Measurements from ENCODE around the gene TCOF1. TPM values are rescaled to one million over a fixed set of nuclear protein-coding genes. Genes with fewer than 3 reads are reported as not detected.
"Not testable (repeated sequence)": the region's sequence is repeated elsewhere in the genome, so short reads cannot be mapped to it uniquely, and the experiment has no call there.

Gene TCOF1
- total RNA-seq, 1 donor from 2014 or later, result 9.4 TPM

DNA sequence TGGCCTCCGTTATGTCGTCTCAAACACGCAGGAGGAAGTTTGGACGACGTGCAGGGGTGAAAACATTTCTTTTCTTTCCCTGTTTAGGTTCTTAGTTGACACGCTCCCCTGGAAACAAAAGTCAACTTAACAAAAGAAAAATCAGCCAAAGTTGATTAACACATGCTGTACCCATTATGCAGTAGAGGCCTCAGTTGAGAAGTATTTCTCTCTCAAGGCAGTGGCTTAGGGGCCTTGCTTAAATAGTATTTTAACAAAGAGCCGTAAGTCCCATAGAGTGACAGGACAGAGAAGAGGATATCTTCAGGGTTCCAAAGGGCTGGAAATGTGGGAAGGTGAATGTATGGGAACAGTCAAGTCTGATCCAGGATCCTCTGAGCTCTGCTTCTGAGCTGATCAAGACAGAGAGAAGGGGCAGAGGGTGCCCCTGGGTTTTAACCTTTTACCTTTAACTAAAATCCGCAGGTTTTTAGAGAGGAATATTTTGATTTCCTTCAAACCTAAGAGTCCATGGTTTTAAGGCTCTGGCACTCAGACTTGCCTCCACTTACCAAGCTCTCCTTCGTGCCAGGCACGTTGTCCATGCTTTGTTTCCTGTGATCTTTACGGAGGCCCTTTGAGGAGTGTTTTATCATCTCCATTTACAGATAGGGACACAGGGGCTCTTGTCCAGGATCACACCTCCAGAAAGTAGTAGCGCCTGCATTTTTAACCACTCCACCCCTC, 55.8 kb downstream of the TCOF1 start:
- DNase-seq (ENCODE audit: low spot score in 2 of 2) (no peak), FAIRE-seq (no peak)

- not testable (repeated sequence) for FAIRE-seq
These were observed 56.6 kb downstream of the TCOF1 start for GRCh38 chr5:150413902-150414790.

DNA sequence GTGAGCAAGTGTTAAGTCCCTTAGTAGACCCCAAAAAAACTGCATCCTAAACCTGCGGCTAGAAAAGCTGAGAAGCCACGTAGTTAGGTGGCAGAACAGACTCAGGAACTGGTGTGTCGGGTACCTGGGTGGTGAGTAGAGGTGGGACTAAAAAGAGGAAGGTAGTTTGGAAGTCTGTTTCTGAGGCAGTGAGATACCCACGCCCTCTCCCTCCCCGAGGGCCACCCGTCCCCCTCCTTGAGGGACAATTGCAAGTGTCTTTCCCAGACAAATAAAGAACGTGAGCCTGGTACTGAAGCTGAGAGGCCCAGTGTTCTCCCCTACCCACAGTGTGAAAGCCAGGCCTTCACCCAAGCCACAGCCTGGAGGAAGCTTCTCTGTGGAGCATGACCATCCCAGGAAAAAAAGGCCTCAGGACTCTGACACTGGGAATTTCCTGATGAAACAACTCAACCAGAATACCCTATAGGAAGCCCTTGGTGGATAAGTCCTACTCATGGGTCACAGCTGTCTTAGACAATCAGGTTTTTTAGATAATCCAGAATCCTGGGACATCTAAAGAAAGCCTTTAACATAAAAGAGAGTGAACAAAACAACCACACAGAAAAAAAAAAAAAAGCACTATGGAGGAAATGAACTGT, 62.3 kb downstream of the TCOF1 start:
- FAIRE-seq, result no peak
- no peak for DNase-seq (ENCODE audit: low spot score in 2 of 2)

More at GRCh38 chr5:150413902-150414790, 56.6 kb downstream of the TCOF1 start:
- DNase-seq (ENCODE audit: low spot score in 2 of 2), result not testable (repeated sequence)

DNA sequence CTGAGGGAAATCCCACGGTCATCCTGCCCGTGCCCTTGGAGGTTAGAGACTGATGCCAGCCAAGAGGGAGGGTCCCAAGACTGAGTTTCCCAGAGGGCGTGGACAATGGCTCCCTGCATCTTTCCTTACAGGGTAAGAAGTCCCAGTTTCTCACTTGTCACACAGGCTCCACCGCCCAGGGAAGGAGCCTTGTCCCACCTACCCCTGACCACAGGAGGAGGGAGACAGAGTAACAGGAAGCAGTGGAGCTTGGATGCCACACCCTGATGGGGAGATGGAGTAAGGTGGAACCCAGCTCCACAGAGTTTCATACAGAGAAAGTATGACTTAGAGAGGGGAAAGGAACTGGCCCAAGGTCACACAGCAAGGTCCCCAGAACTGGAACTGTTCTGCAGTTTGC, 64.6 kb downstream of the TCOF1 start:
- DNase-seq (ENCODE audit: low spot score in 2 of 2) (no peak), FAIRE-seq (no peak)

DNA sequence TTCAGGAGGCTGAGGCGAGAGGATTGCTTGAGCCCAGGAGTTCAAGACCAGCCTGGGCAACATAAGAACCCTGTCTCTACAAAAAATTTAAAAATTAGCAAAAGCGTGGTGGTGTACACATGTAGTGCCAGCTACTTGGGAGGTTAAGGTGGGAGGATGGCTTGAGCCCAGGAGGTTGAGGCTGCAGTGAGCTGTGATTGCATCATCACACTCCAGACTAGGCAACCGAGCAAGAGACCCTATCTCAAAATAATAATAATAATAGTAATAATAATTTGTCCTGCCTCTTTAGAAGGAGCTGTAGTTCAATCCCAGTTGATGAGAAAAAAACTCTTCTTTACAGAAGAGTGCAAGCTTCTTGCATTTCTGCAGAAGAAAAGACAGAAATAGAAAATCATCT, 65.3 kb downstream of the TCOF1 start:
- DNase-seq (ENCODE audit: low spot score in 2 of 2) (no peak), FAIRE-seq (no peak)

- peak; percentile 85 for FAIRE-seq
- not testable (repeated sequence) for DNase-seq (ENCODE audit: low spot score in 2 of 2)
These were observed 68.7 kb downstream of the TCOF1 start for GRCh38 chr5:150426165-150426564.

DNA sequence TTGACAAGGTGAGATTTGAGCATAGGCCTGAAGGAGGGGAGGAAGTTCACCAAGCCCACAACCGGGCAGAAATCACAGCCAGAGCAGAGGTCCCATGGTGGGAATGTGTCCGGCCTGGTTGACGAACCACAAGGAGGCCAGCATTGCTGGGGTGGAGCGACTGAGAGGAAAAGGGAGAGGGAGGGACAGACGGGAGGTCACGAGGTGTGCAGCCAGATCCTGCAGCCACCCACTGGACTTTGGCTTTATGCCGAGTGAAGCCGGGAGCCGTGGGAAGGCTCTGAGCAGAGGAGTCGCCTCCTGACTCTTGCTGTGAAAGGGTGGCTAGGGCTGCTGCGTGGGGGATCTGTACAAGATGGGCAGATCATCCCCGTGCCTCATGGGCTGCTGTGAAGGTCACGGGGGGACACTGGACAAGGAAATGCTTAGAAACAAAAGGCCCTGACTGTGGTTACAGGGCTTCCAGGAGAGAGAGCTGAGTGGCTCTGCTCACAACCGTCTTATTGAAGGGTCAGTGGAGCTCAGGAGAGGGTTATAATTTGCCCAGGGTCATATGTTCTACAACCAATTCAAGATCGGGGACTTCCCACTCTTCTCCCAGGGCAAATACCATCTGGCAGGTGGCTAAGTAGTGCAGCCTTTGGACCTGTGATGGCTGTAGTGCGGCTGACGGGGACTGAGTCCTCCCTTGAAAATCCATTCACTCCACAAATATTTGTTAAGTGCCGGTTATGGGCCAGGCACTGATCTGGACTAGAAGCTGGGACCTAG, 70.8 kb downstream of the TCOF1 start:
- FAIRE-seq, result no peak
- DNase-seq (ENCODE audit: low spot score in 2 of 2), result peak in 1 of 2 donors; percentile 48

GRCh38 chr5:150428978-150429377, 71.5 kb downstream of the TCOF1 start:
- no peak for DNase-seq (ENCODE audit: low spot score in 2 of 2)
- no peak for FAIRE-seq

DNA sequence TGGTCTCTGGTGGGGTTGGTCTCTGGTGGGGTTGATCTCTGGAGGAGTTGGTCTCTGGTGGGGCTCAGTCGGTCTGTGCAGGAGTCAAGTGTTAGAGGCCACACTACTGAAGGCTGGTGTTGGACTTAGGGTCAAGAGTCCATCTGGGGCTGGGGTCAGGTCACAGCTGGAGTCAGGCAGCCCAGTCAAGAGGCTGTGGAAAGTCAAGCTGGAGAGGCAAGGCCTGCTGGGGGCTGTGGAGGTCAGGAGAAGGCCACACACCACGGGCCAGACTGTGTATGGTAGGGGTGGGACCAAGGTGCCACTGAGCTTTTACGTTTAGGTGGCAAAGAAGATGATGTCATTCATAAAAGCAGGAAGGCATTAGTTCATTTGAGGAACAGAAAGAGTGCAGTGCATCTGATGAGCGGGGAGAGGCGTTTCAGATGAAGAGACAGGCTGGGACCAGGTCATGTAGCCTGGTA, 71.9 kb downstream of the TCOF1 start:
- FAIRE-seq, result no peak

GRCh38 chr5:150431048-150431447, 73.6 kb downstream of the TCOF1 start:
- no peak for FAIRE-seq
- no peak for DNase-seq (ENCODE audit: low spot score in 2 of 2)

More for the DNA sequence above, 71.9 kb downstream of the TCOF1 start:
- no peak for DNase-seq (ENCODE audit: low spot score in 2 of 2)

DNA sequence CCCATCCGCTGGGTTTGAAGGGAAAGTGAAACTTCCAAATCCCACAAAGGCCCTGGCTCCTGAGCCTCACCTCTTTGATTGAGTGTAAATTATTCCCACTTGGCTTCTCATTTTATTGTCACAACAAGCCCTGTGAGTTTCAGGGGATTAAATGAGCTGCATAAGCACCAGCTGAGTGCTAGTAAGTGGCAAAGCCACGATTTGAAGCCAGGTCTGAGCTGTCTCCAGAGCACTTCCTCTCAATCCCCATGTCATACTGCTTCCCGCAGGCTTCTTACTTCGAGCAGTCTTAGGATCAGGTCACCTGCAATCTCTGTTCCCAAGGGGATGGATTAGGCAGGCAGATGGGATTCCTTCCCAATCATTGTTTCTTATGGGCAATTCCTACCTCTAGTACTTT, 74.1 kb downstream of the TCOF1 start:
- DNase-seq (ENCODE audit: low spot score in 2 of 2), result no peak
- FAIRE-seq, result no peak

DNA sequence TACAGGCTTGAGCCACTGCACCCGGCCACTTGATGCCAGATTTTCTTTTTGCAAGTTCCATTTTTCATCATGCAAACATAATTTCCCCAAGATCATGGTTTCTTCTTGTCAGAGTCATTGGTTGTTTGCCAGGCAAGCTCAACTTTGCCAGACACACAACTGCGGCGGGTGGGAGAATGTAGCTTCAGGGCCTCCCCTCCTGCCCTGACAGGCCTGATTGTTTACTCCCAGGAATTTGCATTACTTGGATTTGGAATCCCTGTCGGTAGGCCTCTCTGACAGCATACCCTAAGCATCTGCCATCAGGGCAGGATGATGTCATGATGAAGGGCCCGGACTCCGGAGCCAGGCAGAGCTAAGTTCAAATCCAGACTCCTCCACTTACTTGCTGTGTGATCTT, 77.0 kb downstream of the TCOF1 start:
- DNase-seq (ENCODE audit: low spot score in 2 of 2), result no peak
- FAIRE-seq, result no peak

DNA sequence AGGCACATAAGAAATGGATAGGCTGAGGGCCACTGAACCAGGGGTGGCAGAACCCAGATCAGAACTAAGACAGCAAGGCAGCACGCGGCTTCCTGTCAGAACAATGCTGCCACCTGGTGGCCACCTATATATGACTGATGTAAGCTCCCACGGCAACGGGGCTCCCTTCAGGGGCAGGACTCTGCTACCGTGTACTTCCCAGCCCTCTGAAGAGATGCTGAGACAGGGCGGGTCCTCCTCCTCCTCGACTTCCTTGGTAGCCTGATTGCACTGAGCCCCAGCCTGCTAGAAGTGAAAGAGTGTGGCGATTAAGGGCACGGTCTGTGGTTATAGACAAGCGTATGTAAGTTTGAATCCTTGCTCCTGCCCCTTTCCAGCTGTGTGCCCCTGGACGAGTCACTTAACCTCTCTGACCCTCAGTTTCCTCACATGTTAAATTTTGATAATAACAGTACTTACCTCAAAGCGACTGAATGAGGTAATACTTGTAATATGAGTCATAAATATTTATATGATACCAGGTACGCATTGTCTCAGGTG, 78.7 kb downstream of the TCOF1 start:
- peak; percentile 70 to 86 for DNase-seq (ENCODE audit: low spot score in 2 of 2)
- no peak for FAIRE-seq

DNA sequence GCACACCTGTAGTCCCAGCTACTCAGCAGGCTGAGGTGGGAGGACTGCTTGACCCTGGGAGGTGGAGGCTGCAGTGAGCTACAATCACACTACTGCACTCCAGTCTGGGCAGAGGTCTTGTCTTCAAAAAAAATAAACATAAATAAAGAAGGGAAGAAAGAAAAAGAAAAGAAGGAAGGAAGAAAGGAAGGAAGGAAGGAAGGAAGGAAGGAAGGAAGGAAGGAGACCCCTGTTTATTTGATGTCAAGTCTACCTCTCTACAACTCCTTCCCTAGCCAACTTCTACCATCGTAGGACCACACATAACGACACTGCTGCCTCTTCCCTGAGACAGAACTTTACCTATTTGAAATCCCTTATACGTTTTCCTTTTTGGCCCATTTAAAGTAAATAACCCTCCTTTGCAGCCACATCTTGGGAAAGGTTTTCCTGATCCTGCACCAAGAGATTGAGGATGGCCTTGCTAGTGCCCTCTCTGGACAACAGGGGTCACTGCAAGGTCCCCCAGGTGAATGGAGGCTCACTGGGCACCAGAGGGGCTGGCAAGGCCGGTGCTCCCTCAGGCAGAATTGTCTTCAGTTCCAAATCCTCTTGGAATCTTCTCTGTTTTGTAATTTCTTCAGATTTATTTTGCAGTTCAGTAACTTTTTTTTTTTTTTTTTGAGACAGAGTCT, 81.5 kb downstream of the TCOF1 start:
- DNase-seq (ENCODE audit: low spot score in 2 of 2), result no peak
- no peak for FAIRE-seq

- no peak for FAIRE-seq
- no peak for DNase-seq (ENCODE audit: low spot score in 2 of 2)
These were observed 83.7 kb downstream of the TCOF1 start for GRCh38 chr5:150440948-150441812.

- FAIRE-seq (no peak), DNase-seq (ENCODE audit: low spot score in 2 of 2) (no peak)
These were observed 84.6 kb downstream of the TCOF1 start for GRCh38 chr5:150441813-150442698.

DNA sequence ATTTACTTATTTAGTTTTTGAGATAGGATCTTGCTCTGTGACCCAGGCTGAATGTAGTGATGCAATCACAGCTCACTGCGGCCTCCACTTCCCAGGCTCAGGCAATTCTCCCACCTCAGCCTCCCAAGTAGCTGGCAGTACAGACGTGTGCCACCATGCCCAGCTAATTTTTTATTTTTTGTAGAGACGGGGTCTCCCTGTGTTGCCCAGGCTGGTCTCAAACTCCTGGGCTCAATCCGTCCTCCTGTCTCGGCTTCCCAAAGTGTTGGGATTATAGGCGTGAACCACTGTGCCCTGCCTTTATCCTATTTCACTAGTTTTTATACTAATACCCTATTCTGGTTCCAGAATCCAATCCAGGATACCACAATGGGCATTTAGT, 85.2 kb downstream of the TCOF1 start:
- FAIRE-seq (no peak), DNase-seq (ENCODE audit: low spot score in 2 of 2) (no peak)
